ENCODE measurements around the gene KIRREL3.
A peak's percentile ranks its signal among the peaks of the same experiment; 100 is the strongest.
"Not testable (repeated sequence)": the region's sequence is repeated elsewhere in the genome, so short reads cannot be mapped to it uniquely, and the experiment has no call there.

Gene KIRREL3

GRCh38 chr11:126996036-126996804 is 4.3 kb downstream of the KIRREL3 start:
- no peak for DNase-seq

- DNase-seq = no peak
Observed at GRCh38 chr11:126993599-126993998, 7.0 kb downstream of the KIRREL3 start.

- DNase-seq = no peak
Observed at GRCh38 chr11:126992804-126993111, 7.8 kb downstream of the KIRREL3 start.

- DNase-seq = no peak
Observed at GRCh38 chr11:126992065-126992803, 8.3 kb downstream of the KIRREL3 start.

- DNase-seq = no peak
Observed at GRCh38 chr11:126991596-126991995, 9.0 kb downstream of the KIRREL3 start.

- no peak for DNase-seq
Observed at GRCh38 chr11:126990716-126991480, 9.7 kb downstream of the KIRREL3 start.

- peak; percentile 13 to 48 for DNase-seq
Observed at GRCh38 chr11:126989942-126990715, 10.4 kb downstream of the KIRREL3 start.

GRCh38 chr11:126988655-126989054 is 11.9 kb downstream of the KIRREL3 start:
- no peak for DNase-seq

GRCh38 chr11:126981635-126982034 is 18.9 kb downstream of the KIRREL3 start:
- DNase-seq = no peak

- DNase-seq = no peak
Observed at GRCh38 chr11:126978911-126979310, 21.7 kb downstream of the KIRREL3 start.

- no peak for DNase-seq
Observed at GRCh38 chr11:126978165-126978564, 22.4 kb downstream of the KIRREL3 start.

- DNase-seq = no peak
Observed at GRCh38 chr11:126973051-126973450, 27.5 kb downstream of the KIRREL3 start.

GRCh38 chr11:126971305-126971704 is 29.3 kb downstream of the KIRREL3 start:
- DNase-seq = no peak

- DNase-seq = no peak
Observed at GRCh38 chr11:126969865-126970479, 30.6 kb downstream of the KIRREL3 start.

- no peak for DNase-seq
Observed at GRCh38 chr11:126968915-126969314, 31.7 kb downstream of the KIRREL3 start.

- DNase-seq = no peak
Observed at GRCh38 chr11:126965331-126965730, 35.2 kb downstream of the KIRREL3 start.

- DNase-seq = no peak
Observed at GRCh38 chr11:126963603-126964363, 36.8 kb downstream of the KIRREL3 start.

- no peak for DNase-seq
Observed at GRCh38 chr11:126963115-126963514, 37.5 kb downstream of the KIRREL3 start.

GRCh38 chr11:126959700-126960099 is 40.9 kb downstream of the KIRREL3 start:
- DNase-seq = no peak

GRCh38 chr11:126956635-126957034 is 43.9 kb downstream of the KIRREL3 start:
- DNase-seq = no peak

GRCh38 chr11:126952533-126952932 is 48.0 kb downstream of the KIRREL3 start:
- DNase-seq = not testable (repeated sequence)

- DNase-seq = no peak
Observed at GRCh38 chr11:126951465-126951864, 49.1 kb downstream of the KIRREL3 start.
